ENCODE data around the gene CDCP1.

The CDCP1 gene

GRCh38 chr3:45075821-45076625 lies 70.2 kb downstream of the CDCP1 start:
- H3K27me3 ChIP-seq (ENCODE audit: insufficient read depth, poor library complexity, severe bottlenecking) = no peaks in the 10 kb centered on the region
- no peaks in the 10 kb centered on the region for H3K4me1 ChIP-seq (ENCODE audit: insufficient read depth, poor library complexity, severe bottlenecking)
- no peak for TF ChIP-seq CTCF (IDR thresholded peaks at IDR 0.05; ENCODE audit: poor library complexity, severe bottlenecking)
- no peaks in the 10 kb centered on the region for H3K9me3 ChIP-seq (ENCODE audit: severe bottlenecking)
- DNase-seq (ENCODE audit: low spot score) (no peak), ATAC-seq (ENCODE audit: low read depth) (no peak)
- no peaks in the 10 kb centered on the region for H3K36me3 ChIP-seq (ENCODE audit: low read depth)
- H3K4me3 ChIP-seq (ENCODE audit: severe bottlenecking) = no peak overlapping the region
- no peak overlapping the region for H3K27ac ChIP-seq (ENCODE audit: poor library complexity, severe bottlenecking)

GRCh38 chr3:45071075-45071474 lies 75.1 kb downstream of the CDCP1 start:
- DNase-seq (ENCODE audit: low spot score) (no peak), ATAC-seq (ENCODE audit: low read depth) (no peak)
- no peak for TF ChIP-seq CTCF (IDR thresholded peaks at IDR 0.05; ENCODE audit: poor library complexity, severe bottlenecking)
- H3K27me3 ChIP-seq (ENCODE audit: insufficient read depth, poor library complexity, severe bottlenecking) = no peaks in the 10 kb centered on the region
- H3K4me1 ChIP-seq (ENCODE audit: insufficient read depth, poor library complexity, severe bottlenecking) = no peaks in the 10 kb centered on the region
- H3K9me3 ChIP-seq (ENCODE audit: severe bottlenecking) = no peaks in the 10 kb centered on the region
- H3K4me3 ChIP-seq (ENCODE audit: severe bottlenecking) = no peak overlapping the region
- H3K27ac ChIP-seq (ENCODE audit: poor library complexity, severe bottlenecking) = no peak overlapping the region
- no peaks in the 10 kb centered on the region for H3K36me3 ChIP-seq (ENCODE audit: low read depth)

- DNase-seq (ENCODE audit: low spot score) = no peak
- no peak for ATAC-seq (ENCODE audit: low read depth)
- TF ChIP-seq CTCF (IDR thresholded peaks at IDR 0.05; ENCODE audit: poor library complexity, severe bottlenecking) = no peak
- H3K27me3 ChIP-seq (ENCODE audit: insufficient read depth, poor library complexity, severe bottlenecking) = no peaks in the 10 kb centered on the region
- no peak overlapping the region for H3K27ac ChIP-seq (ENCODE audit: poor library complexity, severe bottlenecking)
- H3K36me3 ChIP-seq (ENCODE audit: low read depth) = no peaks in the 10 kb centered on the region
- no peak overlapping the region for H3K4me3 ChIP-seq (ENCODE audit: severe bottlenecking)
- H3K9me3 ChIP-seq (ENCODE audit: severe bottlenecking) = no peaks in the 10 kb centered on the region
- H3K4me1 ChIP-seq (ENCODE audit: insufficient read depth, poor library complexity, severe bottlenecking) = peaks cover 14% of the 10 kb centered on the region
Observed at GRCh38 chr3:45067941-45068340, 78.2 kb downstream of the CDCP1 start.

GRCh38 chr3:45067486-45067885 lies 78.7 kb downstream of the CDCP1 start:
- H3K27ac ChIP-seq (ENCODE audit: poor library complexity, severe bottlenecking) = no peak overlapping the region
- H3K27me3 ChIP-seq (ENCODE audit: insufficient read depth, poor library complexity, severe bottlenecking) = no peaks in the 10 kb centered on the region
- DNase-seq (ENCODE audit: low spot score) (no peak), ATAC-seq (ENCODE audit: low read depth) (no peak)
- H3K4me1 ChIP-seq (ENCODE audit: insufficient read depth, poor library complexity, severe bottlenecking) = peaks cover 14% of the 10 kb centered on the region
- TF ChIP-seq CTCF (IDR thresholded peaks at IDR 0.05; ENCODE audit: poor library complexity, severe bottlenecking) = no peak
- H3K36me3 ChIP-seq (ENCODE audit: low read depth) = no peaks in the 10 kb centered on the region
- H3K4me3 ChIP-seq (ENCODE audit: severe bottlenecking) = no peak overlapping the region
- no peaks in the 10 kb centered on the region for H3K9me3 ChIP-seq (ENCODE audit: severe bottlenecking)

- Histone ChIP-seq H3K27ac (ENCODE audit: poor library complexity, severe bottlenecking) (no peak overlapping the region), H3K4me3 (ENCODE audit: severe bottlenecking) (no peak overlapping the region)
- ATAC-seq (ENCODE audit: low read depth) = no peak
Observed at GRCh38 chr3:45066109-45066801, 79.9 kb downstream of the CDCP1 start.

More at GRCh38 chr3:45066109-45066801, 79.9 kb downstream of the CDCP1 start:
- Histone ChIP-seq H3K27me3 (ENCODE audit: insufficient read depth, poor library complexity, severe bottlenecking) (no peaks in the 10 kb centered on the region), H3K9me3 (ENCODE audit: severe bottlenecking) (no peaks in the 10 kb centered on the region), H3K4me1 (ENCODE audit: insufficient read depth, poor library complexity, severe bottlenecking) (peaks cover 14% of the 10 kb centered on the region), H3K36me3 (ENCODE audit: low read depth) (no peaks in the 10 kb centered on the region)
- DNase-seq (ENCODE audit: low spot score) = no peak
- no peak for TF ChIP-seq CTCF (IDR thresholded peaks at IDR 0.05; ENCODE audit: poor library complexity, severe bottlenecking)

All from RWPE2 (cell line).